Activated CD4-positive, alpha-beta T cell treated with anti-CD3 and anti-CD28 coated beads, Interleukin-2, amount 50 U/mL, for 48 hours (primary cell): ENCODE measurements around the gene CBR4.
"Not testable (repeated sequence)": the region's sequence is repeated elsewhere in the genome, so short reads cannot be mapped to it uniquely, and the experiment has no call there.

Source experiments
- DNase-seq, 2 experiments: peaks; one replicate each; pipeline ENCODE4 v3.0.0-alpha.2; 2020

Gene CBR4

DNA sequence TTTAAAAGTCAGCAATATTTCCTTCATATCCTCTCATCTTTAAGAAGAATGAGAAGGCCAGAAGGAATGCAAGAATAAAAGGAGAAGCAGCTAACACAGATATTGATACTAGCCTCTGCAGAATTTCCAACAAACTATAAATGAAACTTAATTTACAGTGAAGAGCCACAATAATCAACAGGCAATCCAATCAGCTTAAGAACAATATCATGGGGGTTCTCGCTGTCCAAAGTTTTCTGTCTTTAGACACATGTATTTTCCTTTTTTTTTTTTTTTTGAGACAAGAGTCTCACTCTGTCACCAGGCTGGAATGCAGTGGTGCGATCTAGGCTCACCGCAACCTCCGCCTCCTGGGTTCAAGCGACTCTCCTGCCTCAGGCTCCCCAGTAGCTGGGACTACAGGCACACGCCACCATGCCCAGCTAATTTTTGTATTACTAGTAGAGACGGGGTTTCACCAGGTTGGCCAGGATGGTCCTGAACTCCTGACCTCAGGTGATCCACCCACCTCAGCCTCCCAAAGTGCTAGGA is 17.0 kb downstream of the CBR4 start:
- not testable (repeated sequence) for DNase-seq

DNA sequence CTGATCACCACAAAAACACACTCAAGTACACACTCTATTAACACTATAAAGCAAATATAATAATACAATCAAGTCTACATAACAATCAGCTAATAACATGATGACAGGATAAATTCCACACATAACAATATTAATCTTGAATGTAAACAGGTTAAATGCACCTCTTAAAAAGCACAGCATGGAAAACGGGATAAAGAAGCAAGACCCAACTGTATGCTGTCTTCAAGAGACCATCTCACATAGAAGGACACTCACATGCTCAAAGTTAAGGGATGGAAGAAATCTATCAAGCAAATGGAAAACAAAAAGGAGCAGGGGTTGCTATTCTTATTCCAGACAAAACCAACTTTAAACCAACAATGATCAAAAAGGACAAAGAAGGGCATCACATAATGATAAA is 28.1 kb downstream of the CBR4 start:
- DNase-seq = no peak

DNA sequence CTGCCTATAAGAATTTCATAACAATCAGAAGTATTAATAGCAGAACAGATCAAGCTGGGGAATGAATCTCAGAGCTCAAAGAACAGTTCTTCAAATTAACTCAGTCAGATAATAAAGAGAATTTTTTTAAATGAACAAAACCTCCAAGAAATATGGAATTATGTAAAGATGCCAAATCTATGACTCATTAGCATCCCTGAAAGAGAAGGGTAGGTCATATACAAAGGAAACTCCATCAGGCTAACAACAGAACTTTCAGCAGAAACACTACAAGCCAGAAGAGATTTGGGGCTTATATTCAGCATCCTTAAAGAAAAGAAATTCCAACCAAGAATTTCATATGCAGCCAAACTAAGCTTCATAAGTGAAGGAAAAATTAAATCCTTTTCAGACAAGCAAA is 28.6 kb downstream of the CBR4 start:
- DNase-seq = no peak

DNA sequence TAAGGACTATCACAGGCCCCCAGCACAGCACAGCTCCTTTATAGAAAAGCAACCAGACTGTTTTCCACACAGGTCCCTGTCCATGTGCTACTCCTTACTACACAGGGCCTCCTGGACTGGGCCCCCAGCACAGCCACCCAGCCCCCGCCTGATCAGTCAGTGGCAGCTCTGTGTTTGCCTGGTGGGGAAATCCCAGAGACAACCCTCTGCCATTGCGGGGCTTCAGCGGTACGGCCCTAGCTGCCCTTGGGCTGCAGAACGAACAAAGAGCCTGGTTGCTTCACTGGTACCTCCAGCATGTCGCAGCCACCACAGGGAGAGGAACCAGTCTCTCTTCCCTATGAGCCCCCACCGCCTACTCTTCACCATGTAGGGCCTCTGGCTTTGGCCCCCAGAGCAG is 30.7 kb downstream of the CBR4 start:
- DNase-seq = no peak

DNA sequence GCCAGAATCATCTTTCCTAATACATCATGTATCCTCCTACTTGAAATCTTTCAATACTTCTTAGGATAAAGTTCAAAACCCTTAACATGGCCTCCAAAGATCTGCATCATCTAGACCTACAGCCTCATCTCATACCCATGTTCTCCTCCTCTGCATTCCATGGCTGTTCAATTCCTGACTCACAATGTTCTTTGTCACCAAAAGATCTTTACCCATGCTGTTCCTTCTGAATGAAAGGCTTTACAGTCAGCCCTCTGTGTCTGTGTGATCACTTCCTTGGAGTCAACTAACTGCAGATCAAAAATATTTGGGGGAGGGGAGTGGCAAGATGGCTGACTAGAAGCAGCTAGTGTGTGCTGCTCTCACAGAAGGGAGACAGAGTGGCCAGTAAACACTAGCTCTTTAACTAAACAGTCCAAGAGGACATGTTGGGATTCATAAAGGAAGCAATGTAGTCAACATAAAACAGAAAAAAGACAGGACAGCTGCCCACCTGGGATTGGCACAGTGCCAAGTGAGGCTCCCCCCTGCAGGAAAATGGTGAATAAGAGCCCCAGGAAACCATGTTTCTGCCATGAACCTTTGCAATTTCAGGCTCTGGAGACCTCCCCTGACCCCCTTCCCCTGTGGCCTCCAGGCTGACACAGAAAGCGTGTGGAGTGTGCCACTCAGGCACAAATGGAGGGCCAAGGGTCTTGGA is 31.9 kb downstream of the CBR4 start:
- no peak for DNase-seq

DNA sequence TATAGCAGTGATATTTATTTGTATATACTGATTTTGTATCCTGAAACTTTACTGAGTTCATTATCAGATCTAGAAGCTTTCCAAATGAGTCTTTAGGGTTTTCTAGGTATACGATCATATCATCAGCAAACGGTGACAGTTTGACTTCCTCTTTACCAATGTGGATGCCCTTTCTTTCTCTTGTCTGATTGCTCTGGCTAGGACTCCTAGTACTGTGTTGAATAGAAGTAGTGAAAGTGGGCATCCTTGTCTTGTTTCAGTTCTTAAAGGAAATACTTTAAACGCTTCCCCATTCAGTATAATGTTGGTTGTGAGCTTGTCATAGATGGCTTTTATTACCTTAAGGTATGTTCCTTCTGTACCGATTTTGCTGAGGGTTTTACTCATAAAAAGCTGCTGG is 37.5 kb downstream of the CBR4 start:
- no peak for DNase-seq

DNA sequence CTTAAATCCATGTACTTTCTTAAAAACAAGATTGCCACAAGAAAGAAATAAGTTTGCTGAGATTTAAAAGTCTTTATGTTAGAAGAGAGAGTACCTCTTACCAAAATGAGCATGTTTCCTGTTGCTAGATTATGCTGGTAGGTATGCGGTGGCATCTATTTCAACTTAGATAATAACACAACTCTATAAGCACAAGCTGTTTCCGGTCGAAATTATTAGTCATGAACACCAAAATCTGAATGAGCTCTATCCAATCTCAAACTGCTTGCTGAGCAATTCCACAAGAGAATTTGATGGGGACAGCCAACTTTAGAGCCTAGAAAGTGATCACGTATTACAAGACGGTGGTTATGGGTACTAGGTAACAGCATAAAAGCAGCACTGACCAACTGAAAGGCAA is 49.3 kb downstream of the CBR4 start:
- no peak for DNase-seq

DNA sequence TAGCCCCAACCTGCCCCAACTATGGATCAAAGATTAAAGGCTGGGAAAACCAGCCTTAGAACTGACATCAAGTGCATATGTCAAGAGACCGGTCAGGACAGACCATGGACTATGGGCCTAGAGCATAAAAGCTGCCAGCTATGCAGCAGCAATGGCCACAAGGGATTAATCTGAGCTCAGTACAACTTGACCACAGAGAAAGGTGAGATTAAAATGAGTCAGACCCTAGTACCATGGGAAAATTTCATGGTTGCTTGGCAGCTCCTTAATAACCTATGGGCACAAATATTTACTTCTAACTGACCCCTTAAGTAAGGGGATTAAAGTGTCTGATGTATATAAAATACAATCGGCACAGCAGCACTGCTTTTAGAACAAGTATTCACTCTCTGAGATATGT is 54.4 kb downstream of the CBR4 start:
- no peak for DNase-seq

DNA sequence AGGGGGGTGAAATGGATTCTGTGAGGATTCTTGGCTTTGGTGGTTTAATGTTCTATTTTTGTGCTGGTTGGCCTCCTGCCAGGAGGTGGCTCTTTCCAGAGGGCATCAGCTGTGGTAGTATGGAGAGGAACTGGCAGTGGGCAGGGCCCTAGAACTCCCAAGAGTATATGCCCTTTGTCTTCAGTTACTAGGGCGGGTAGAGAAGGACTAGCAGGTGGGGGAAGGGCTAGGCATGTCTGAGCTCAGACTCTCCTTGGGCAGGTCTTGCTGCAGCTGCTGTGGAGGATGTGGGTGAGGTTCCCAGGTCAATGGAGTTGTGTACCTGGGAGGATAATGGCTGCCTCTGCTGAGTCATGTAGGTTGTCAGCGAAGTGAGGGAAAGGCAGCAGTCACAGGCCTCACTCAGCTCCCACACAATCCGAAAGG is 57.2 kb downstream of the CBR4 start:
- not testable (repeated sequence) for DNase-seq

DNA sequence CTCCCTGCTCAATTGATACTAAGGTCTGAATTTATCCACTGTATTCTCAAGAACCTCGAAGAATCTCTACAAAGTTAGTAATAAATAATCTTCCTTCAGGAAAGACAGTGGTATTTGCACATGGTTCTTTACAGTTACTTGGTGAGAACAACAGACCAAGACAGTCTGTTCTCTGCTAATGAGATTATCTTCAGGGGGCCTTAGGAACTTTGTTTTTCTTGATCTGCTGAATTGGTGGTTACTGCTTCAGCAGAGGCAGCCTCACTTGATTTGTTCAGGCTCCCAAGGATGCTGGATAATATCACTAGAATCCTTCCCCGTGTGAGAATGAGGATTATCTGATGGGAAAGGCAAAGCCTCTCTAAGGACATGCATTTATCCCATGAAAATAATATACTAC is 64.8 kb downstream of the CBR4 start:
- DNase-seq = no peak

DNA sequence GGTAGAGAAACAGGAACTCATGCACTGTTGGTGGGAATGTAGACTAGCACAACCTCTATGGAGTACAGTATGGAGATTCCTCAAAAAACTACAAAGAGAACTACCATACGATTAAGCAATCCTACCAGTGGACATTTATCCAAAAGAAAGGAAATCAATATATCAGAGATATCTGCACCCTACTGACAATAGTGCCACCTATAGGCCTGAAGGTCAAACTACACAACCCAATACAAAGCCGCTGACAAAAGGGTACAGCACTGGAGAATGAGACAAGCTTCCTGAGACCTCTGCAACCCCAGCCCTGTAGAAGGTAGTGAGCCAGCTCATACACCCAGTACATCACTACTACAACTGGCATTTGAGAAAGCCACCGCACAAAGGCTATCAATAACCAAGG is 67.1 kb downstream of the CBR4 start:
- no peak for DNase-seq
